GM23338 (cell line): Measurements from ENCODE around the gene DISP3.

Experiments used
- CTCF ChIP-seq, 2 experiments: fragments of 200-600 bp in 1 of 2; sonication (generic) in 1 of 2; conservative IDR thresholded peaks; 2 replicates each; pipeline versions ENCODE4 v1.5.1 to v1.6.1; 2016 to 2017; ENCODE audit warnings: antibody characterized with exemption in 2 of 2, low read depth in 2 of 2, mild to moderate bottlenecking in 2 of 2, moderate library complexity in 1 of 2
- POLR2AphosphoS5 ChIP-seq: IDR thresholded peaks from 2 replicates; pipeline ENCODE4 v1.6.1; 2016; ENCODE audit warnings: antibody characterized with exemption, low read depth

GRCh38 chr1:11530731-11531311 lies 51.9 kb downstream of the DISP3 start:
- no peak for TF ChIP-seq CTCF (conservative IDR thresholded peaks at IDR 0.05; ENCODE audit: low read depth in 2 of 2)
- no peak for TF ChIP-seq POLR2AphosphoS5
